ENCODE measurements around the gene TEF. TPM values are rescaled to one million over a fixed set of nuclear protein-coding genes. Genes with fewer than 3 reads are reported as not detected.

TEF gene
- total and polyA plus RNA-seq, 2 donors from 2014 or later: 19.4 to 34.9 TPM

DNA sequence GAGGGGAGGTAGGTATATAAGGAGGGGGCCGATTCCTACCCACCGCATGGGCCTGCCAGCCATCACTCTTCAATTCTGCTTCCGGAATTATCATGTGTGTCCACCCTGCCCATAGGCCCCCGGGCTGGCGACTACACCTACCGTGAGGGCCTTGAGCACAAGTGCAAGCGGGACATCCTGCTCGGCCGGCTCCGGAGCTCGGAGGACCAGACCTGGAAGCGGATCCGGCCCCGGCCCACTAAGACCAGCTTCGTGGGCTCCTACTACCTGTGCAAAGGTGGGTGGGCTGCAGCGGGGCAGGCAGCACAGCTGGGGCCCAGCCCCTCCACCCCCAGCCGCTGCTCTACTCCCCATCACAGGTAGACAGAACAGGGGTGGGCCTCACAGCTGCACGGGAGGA is 38.4 kb upstream of the TEF start:
- TF ChIP-seq, protein P1, sequence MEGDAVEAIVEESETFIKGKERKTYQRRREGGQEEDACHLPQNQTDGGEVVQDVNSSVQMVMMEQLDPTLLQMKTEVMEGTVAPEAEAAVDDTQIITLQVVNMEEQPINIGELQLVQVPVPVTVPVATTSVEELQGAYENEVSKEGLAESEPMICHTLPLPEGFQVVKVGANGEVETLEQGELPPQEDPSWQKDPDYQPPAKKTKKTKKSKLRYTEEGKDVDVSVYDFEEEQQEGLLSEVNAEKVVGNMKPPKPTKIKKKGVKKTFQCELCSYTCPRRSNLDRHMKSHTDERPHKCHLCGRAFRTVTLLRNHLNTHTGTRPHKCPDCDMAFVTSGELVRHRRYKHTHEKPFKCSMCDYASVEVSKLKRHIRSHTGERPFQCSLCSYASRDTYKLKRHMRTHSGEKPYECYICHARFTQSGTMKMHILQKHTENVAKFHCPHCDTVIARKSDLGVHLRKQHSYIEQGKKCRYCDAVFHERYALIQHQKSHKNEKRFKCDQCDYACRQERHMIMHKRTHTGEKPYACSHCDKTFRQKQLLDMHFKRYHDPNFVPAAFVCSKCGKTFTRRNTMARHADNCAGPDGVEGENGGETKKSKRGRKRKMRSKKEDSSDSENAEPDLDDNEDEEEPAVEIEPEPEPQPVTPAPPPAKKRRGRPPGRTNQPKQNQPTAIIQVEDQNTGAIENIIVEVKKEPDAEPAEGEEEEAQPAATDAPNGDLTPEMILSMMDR (IDR thresholded peaks at IDR 0.05; ENCODE audit: borderline replicate concordance, extremely low read depth, insufficient read depth): no peak
- no peak overlapping the region for H3K4me3 ChIP-seq (ENCODE audit: low read length in 3 of 3)
- no peaks in the 10 kb centered on the region for H3K27me3 ChIP-seq (ENCODE audit: control insufficient read depth, insufficient read depth, low read length)
- intact Hi-C loops (cut with DNase I): no loop called here
- no peak overlapping the region for H3K9ac ChIP-seq (ENCODE audit: low read length in 3 of 3)
- peaks cover 0 to 23% (median 4%) of the 10 kb centered on the region in 3 donors for H3K4me1 ChIP-seq (ENCODE audit: control insufficient read depth in 2 of 3, insufficient read depth in 2 of 3, low read depth in 1 of 3, low read length in 3 of 3)
- H3K27ac ChIP-seq (ENCODE audit: low read depth in 2 of 2, low read length in 2 of 2): no peak overlapping the region
- peaks cover 0 to 21% (median 18%) of the 10 kb centered on the region in 3 donors for H3K36me3 ChIP-seq (ENCODE audit: control insufficient read depth in 2 of 3, insufficient read depth in 3 of 3, low read length in 3 of 3)
- DNase-seq (no peak), FAIRE-seq (no peak)
- no peaks in the 10 kb centered on the region for H3K9me3 ChIP-seq (ENCODE audit: control insufficient read depth in 2 of 3, insufficient read depth in 1 of 3, low read length in 3 of 3)

GRCh38 chr22:41343717-41344116 is 38.0 kb upstream of the TEF start:
- H3K4me1 ChIP-seq (ENCODE audit: control insufficient read depth in 2 of 3, insufficient read depth in 2 of 3, low read depth in 1 of 3, low read length in 3 of 3): peaks cover 0 to 23% (median 4%) of the 10 kb centered on the region in 3 donors
- DNase-seq (no peak), FAIRE-seq (no peak)
- H3K27me3 ChIP-seq (ENCODE audit: control insufficient read depth, insufficient read depth, low read length): no peaks in the 10 kb centered on the region
- TF ChIP-seq, protein P1 (IDR thresholded peaks at IDR 0.05; ENCODE audit: borderline replicate concordance, extremely low read depth, insufficient read depth): no peak
- no peak overlapping the region for H3K9ac ChIP-seq (ENCODE audit: low read length in 3 of 3)
- no peaks in the 10 kb centered on the region for H3K9me3 ChIP-seq (ENCODE audit: control insufficient read depth in 2 of 3, insufficient read depth in 1 of 3, low read length in 3 of 3)
- H3K36me3 ChIP-seq (ENCODE audit: control insufficient read depth in 2 of 3, insufficient read depth in 3 of 3, low read length in 3 of 3): peaks cover 0 to 23% (median 19%) of the 10 kb centered on the region in 3 donors
- intact Hi-C loops (cut with DNase I): no loop called here
- H3K27ac ChIP-seq (ENCODE audit: low read depth in 2 of 2, low read length in 2 of 2): no peak overlapping the region
- H3K4me3 ChIP-seq (ENCODE audit: low read length in 3 of 3): no peak overlapping the region

DNA sequence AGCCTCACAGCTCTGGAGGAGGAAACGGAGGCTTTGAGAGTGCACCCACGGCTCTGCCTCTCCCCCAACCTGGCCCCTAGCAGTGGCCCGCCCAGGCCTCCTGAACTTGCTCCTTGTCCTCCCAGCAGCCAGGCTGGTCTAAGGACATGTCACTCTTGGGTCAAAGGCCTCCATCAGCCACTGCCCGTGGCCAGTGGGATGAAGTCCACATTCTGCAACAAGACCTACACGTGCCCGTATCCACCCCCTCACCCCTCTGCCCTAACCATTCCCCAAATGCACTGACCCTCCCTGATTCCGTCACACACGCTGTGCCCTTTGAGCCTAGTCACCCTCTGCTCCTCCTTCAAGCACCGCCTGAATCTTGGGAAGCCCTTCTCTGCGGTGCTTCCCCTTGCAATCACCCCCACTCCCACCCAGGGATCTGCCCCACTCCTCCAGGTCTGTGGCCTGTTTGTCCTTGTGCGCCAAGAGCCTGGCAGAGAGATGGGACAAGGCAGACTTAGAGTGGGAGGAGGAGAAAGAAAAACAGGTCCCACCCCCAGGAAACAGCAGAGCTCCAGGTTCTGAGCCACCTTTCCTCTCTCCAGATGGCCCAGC is 37.5 kb upstream of the TEF start:
- Histone ChIP-seq H3K9ac (ENCODE audit: low read length in 3 of 3) (no peak overlapping the region), H3K36me3 (ENCODE audit: control insufficient read depth in 2 of 3, insufficient read depth in 3 of 3, low read length in 3 of 3) (peaks cover 0 to 27% (median 22%) of the 10 kb centered on the region in 3 donors), H3K4me1 (ENCODE audit: control insufficient read depth in 2 of 3, insufficient read depth in 2 of 3, low read depth in 1 of 3, low read length in 3 of 3) (peaks cover 0 to 23% (median 4%) of the 10 kb centered on the region in 3 donors), H3K9me3 (ENCODE audit: control insufficient read depth in 2 of 3, insufficient read depth in 1 of 3, low read length in 3 of 3) (no peaks in the 10 kb centered on the region), H3K4me3 (ENCODE audit: low read length in 3 of 3) (no peak overlapping the region), H3K27ac (ENCODE audit: low read depth in 2 of 2, low read length in 2 of 2) (no peak overlapping the region), H3K27me3 (ENCODE audit: control insufficient read depth, insufficient read depth, low read length) (no peaks in the 10 kb centered on the region)
- intact Hi-C loops (cut with DNase I): no loop called here
- DNase-seq (no peak), FAIRE-seq (no peak)
- TF ChIP-seq, protein P1 (IDR thresholded peaks at IDR 0.05; ENCODE audit: borderline replicate concordance, extremely low read depth, insufficient read depth): no peak

Measured in kidney (tissue), 14 donors.